KMS-11 (cell line): Measurements from ENCODE around the gene CEP57.

ENCODE experiments used
- H2AFZ ChIP-seq: fragments of 200-600 bp; sonication (generic); 2 replicates; pipeline ENCODE4 v1.6.1; 2016; ENCODE audit warnings: antibody characterized with exemption, mixed run types, low read depth
- H3K27ac ChIP-seq: fragments of 200-600 bp; sonication (generic); 2 replicates; pipeline ENCODE4 v1.6.1; 2016; ENCODE audit warnings: mild to moderate bottlenecking, mixed run types
- H3K27me3 ChIP-seq: fragments of 200-600 bp; sonication (generic); 2 replicates; pipeline ENCODE4 v1.6.1; 2017; ENCODE audit warnings: mild to moderate bottlenecking, low read depth, mixed run types, moderate library complexity; ENCODE audit not compliant: insufficient read depth
- H3K36me3 ChIP-seq: fragments of 200-600 bp; sonication (generic); 2 replicates; pipeline ENCODE4 v1.6.1; 2017; ENCODE audit warnings: mild to moderate bottlenecking, mixed run types; ENCODE audit not compliant: insufficient read depth
- H3K4me1 ChIP-seq: fragments of 200-600 bp; sonication (generic); 2 replicates; pipeline ENCODE4 v1.6.1; 2016; ENCODE audit warnings: mild to moderate bottlenecking, low read depth, mixed run types; ENCODE audit not compliant: poor library complexity, severe bottlenecking
- H3K4me2 ChIP-seq: fragments of 200-600 bp; sonication (generic); 2 replicates; pipeline ENCODE4 v1.7.0; 2016; ENCODE audit warnings: mild to moderate bottlenecking, mixed run types
- H3K4me3 ChIP-seq: fragments of 200-600 bp; sonication (generic); IDR thresholded peaks from 2 replicates; pipeline ENCODE4 v1.6.1; 2017; ENCODE audit warnings: low read depth, low read length, mixed read lengths; ENCODE audit not compliant: insufficient read depth
- H3K79me2 ChIP-seq: fragments of 200-600 bp; sonication (generic); 2 replicates; pipeline ENCODE4 v1.6.1; 2016; ENCODE audit warnings: low read depth, mixed run types; ENCODE audit not compliant: insufficient read depth
- H3K9ac ChIP-seq: fragments of 200-600 bp; sonication (generic); 2 replicates; pipeline ENCODE4 v1.6.1; 2016; ENCODE audit warnings: mild to moderate bottlenecking, mixed run types
- H4K20me1 ChIP-seq: fragments of 200-600 bp; sonication (generic); 2 replicates; pipeline ENCODE4 v1.6.1; 2016; ENCODE audit warnings: mild to moderate bottlenecking, mixed run types; ENCODE audit not compliant: insufficient read depth
- TF ChIP-seq, protein P1 (sequence below): fragments of 200-600 bp; sonication (generic); conservative IDR thresholded peaks from 2 replicates; pipeline ENCODE4 v1.6.1; 2017; ENCODE audit warnings: low read depth, mild to moderate bottlenecking, antibody characterized with exemption, low read length, moderate library complexity, mixed read lengths

Gene CEP57

DNA sequence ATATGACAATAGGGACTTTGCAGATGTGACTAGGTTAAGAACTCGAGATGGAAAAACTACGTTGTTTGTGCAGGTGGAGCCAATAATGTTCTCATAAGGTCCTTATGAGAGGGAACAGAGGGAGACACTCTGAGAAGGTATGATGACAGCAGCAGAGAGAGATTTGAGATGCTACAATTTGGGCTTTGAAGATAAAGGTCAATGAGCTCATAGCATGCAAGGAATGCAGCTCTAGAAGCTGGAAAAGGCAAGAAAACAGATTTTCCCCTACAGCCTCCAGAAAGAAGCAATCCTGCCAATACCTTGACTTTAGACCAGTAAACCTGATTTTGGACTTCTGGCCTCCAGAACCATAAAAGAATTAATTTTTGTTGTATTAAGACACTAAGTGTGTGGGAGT lies 21.8 kb upstream of the CEP57 start:
- Histone ChIP-seq H3K36me3 (no peaks in the 10 kb centered on the region), H3K27me3 (no peaks in the 10 kb centered on the region), H3K27ac (no peak overlapping the region), H3K4me2 (no peak overlapping the region), H2AFZ (no peak overlapping the region), H4K20me1 (no peaks in the 10 kb centered on the region), H3K4me3 (no peak overlapping the region), H3K9ac (no peak overlapping the region), H3K79me2 (no peaks in the 10 kb centered on the region), H3K4me1 (no peaks in the 10 kb centered on the region)
- TF ChIP-seq, protein P1, sequence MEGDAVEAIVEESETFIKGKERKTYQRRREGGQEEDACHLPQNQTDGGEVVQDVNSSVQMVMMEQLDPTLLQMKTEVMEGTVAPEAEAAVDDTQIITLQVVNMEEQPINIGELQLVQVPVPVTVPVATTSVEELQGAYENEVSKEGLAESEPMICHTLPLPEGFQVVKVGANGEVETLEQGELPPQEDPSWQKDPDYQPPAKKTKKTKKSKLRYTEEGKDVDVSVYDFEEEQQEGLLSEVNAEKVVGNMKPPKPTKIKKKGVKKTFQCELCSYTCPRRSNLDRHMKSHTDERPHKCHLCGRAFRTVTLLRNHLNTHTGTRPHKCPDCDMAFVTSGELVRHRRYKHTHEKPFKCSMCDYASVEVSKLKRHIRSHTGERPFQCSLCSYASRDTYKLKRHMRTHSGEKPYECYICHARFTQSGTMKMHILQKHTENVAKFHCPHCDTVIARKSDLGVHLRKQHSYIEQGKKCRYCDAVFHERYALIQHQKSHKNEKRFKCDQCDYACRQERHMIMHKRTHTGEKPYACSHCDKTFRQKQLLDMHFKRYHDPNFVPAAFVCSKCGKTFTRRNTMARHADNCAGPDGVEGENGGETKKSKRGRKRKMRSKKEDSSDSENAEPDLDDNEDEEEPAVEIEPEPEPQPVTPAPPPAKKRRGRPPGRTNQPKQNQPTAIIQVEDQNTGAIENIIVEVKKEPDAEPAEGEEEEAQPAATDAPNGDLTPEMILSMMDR: no peak

DNA sequence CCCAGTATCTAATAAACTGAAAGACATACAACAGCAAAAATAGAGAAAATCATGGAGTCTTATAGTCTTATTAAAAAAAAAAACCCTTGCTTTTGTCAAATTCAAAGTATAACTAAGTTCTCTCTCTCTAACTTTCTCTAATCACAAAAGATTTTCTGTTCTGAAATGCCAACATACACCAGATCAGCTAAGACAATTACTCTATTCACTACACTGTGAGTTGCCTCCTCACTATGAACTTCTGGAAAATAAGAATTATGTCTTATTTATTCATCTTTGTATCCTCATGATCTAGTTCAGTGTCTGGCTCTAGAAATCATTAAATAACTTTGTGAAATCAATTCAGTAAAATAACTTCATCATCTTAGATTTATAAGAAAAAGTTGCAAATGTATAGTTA lies 13.4 kb upstream of the CEP57 start:
- Histone ChIP-seq H3K9ac (no peak overlapping the region), H3K4me3 (no peak overlapping the region), H4K20me1 (no peaks in the 10 kb centered on the region), H3K79me2 (no peaks in the 10 kb centered on the region), H3K27ac (no peak overlapping the region), H3K27me3 (no peaks in the 10 kb centered on the region), H3K4me2 (no peak overlapping the region), H3K36me3 (no peaks in the 10 kb centered on the region), H2AFZ (no peak overlapping the region), H3K4me1 (no peaks in the 10 kb centered on the region)
- TF ChIP-seq, protein P1: no peak

DNA sequence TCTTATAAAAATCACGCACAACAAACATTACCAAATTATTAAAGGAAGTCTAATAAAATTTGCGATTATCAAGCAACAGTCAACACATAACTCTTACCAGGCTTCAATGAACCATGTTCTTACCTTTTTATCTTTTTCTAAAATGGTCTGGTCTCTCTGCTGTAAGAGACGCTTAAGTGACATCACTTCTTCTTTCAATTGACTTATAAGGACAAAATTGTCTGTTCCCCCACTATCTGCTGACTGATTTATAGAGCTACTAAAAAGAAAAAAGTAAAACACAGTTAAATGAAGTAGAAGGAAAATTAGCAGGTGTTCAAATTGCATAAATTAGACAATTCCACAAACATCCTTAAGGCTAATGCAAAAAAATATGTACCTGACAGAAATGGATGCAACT lies 11.6 kb upstream of the CEP57 start:
- H3K27ac ChIP-seq: no peak overlapping the region

DNA sequence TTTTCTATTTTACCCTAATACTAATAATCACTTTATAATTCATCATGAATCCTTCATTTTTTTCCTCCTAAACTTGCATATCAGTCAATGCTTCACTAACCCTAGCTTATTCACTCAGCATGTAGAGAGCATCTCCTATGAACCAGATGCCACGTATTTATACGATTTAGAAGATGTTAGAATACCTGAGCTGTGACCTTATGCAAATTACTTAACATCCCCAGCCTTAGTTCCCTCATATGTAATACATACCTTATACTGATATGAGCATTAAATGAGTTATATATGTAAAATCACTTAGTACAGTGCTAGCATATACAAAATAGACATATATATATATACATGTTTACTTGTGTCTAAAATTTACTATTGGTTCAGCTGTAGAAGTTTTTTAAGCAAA lies 9.8 kb upstream of the CEP57 start:
- no peak overlapping the region for H2AFZ ChIP-seq
- H3K4me3 ChIP-seq: no peak overlapping the region
- no peaks in the 10 kb centered on the region for H4K20me1 ChIP-seq
- H3K36me3 ChIP-seq: peaks cover 3% of the 10 kb centered on the region; the same call in 1 of the 2 replicates
- no peaks in the 10 kb centered on the region for H3K4me1 ChIP-seq
- TF ChIP-seq, protein P1: no peak
- H3K79me2 ChIP-seq: no peaks in the 10 kb centered on the region
- no peaks in the 10 kb centered on the region for H3K27me3 ChIP-seq
- H3K27ac ChIP-seq: no peak overlapping the region
- no peak overlapping the region for H3K9ac ChIP-seq
- no peak overlapping the region for H3K4me2 ChIP-seq

More for the DNA sequence above, 11.6 kb upstream of the CEP57 start:
- Histone ChIP-seq H3K27me3 (no peaks in the 10 kb centered on the region), H3K4me2 (no peak overlapping the region), H2AFZ (no peak overlapping the region), H3K36me3 (no peaks in the 10 kb centered on the region), H3K4me1 (no peaks in the 10 kb centered on the region), H4K20me1 (no peaks in the 10 kb centered on the region), H3K79me2 (no peaks in the 10 kb centered on the region), H3K9ac (no peak overlapping the region), H3K4me3 (no peak overlapping the region)
- TF ChIP-seq, protein P1: no peak
